Esophagus muscularis mucosa (tissue), 4 donors: ENCODE results near the gene TTBK2. TPM values are rescaled to one million over a fixed set of nuclear protein-coding genes. Genes with fewer than 3 reads are reported as not detected.

Experiments
- DNase-seq: peaks from one replicate; pipeline ENCODE4 v3.0.0-alpha.2; 2017; ENCODE audit errors: extremely low spot score
- H3K27ac ChIP-seq, 4 donors: fragments of 200-600 bp; sonication (generic); replicated peaks in 1 of 4; 1 replicate in 3 of 4; 2 replicates in 1 of 4; pipeline ENCODE4 v1.5.1; 2016 to 2019; ENCODE audit warnings: mild to moderate bottlenecking in 1 of 4
- H3K27me3 ChIP-seq, 4 donors: fragments of 200-600 bp; sonication (generic); one replicate each; pipeline versions ENCODE4 v1.5.1 to v1.6.0; 2016 to 2019
- H3K36me3 ChIP-seq, 4 donors: fragments of 200-600 bp; sonication (generic); one replicate each; pipeline ENCODE4 v1.5.1; 2016 to 2019
- H3K4me1 ChIP-seq, 4 donors: fragments of 200-600 bp; sonication (generic); one replicate each; pipeline ENCODE4 v1.5.1; 2016 to 2019
- H3K4me3 ChIP-seq, 4 donors: fragments of 200-600 bp; sonication (generic); 1 replicate in 2 of 4; 2 replicates in 2 of 4; pipeline ENCODE4 v1.5.1; 2016 to 2019; ENCODE audit warnings: mild to moderate bottlenecking in 4 of 4, moderate library complexity in 1 of 4
- H3K9me3 ChIP-seq, 4 donors: fragments of 200-600 bp; sonication (generic); 1 replicate in 3 of 4; 2 replicates in 1 of 4; pipeline ENCODE4 v1.5.1; 2016 to 2019
- CTCF ChIP-seq, 3 experiments: fragments of 200-600 bp in 2 of 3; fragments of 450-650 bp in 1 of 3; sonication (generic) in 2 of 3; IDR thresholded peaks; one replicate each; pipeline ENCODE4 v1.5.1; 2017 to 2019; ENCODE audit warnings: antibody characterized with exemption in 3 of 3, mild to moderate bottlenecking in 2 of 3, moderate library complexity in 1 of 3
- EP300 ChIP-seq: sonication (generic); formaldehyde crosslinking; IDR thresholded peaks from one replicate; pipeline ENCODE4 v1.6.1; 2017; ENCODE audit warnings: antibody characterized with exemption
- POLR2A ChIP-seq: fragments of 450-650 bp; IDR thresholded peaks from one replicate; pipeline ENCODE4 v1.6.1; 2017; ENCODE audit warnings: antibody characterized with exemption, moderate library complexity, mild to moderate bottlenecking, low read depth
- POLR2AphosphoS5 ChIP-seq, 2 donors: sonication (generic); formaldehyde crosslinking; IDR thresholded peaks; one replicate each; pipeline ENCODE4 v1.6.1; 2017; ENCODE audit warnings: antibody characterized with exemption in 2 of 2
- WGBS: methylation state at CpG from one replicate; pipeline ENCODE4 v1.1.5; 2018; 5-methylcytosine and 5-hydroxymethylcytosine counted together
- intact Hi-C: fragments of 100-400 bp; cut with DNase I; formaldehyde crosslinking; loops from one replicate; pipeline ENCODE4 v1.15.1; 2023
- total RNA-seq, 4 donors: library from RNA; depleted of rRNA; stranded (reverse); fragments of >200 nt; gene quantifications; one replicate each; pipeline versions ENCODE4 v1.1.0 to v1.2.1, GENCODE V29; 2016

The TTBK2 gene
- total RNA-seq, 4 donors from 2014 or later, result 19.4 to 33.0 (median 25.1) TPM

- no peaks in the 10 kb centered on the region for H3K4me1 ChIP-seq
- no peaks in the 10 kb centered on the region for H3K9me3 ChIP-seq
- no peak overlapping the region for H3K27ac ChIP-seq
- TF ChIP-seq CTCF (IDR thresholded peaks at IDR 0.05) (no peak), POLR2A (no peak)
- 97% methylated on average over 8 of the region's 8 CpGs for WGBS
- H3K4me3 ChIP-seq, result no peak overlapping the region
- DNase-seq, result no peak
- H3K27me3 ChIP-seq, result no peaks in the 10 kb centered on the region
- intact Hi-C loops, result no loop called here
- peaks cover 0 to 32% (median 7%) of the 10 kb centered on the region in 4 donors for H3K36me3 ChIP-seq
Measured at GRCh38 chr15:42825599-42825998, 95.0 kb downstream of the TTBK2 start.

GRCh38 chr15:42820811-42821210 lies 99.8 kb downstream of the TTBK2 start:
- Histone ChIP-seq H3K4me3 (no peak overlapping the region), H3K4me1 (peaks cover 0 to 4% (median 1%) of the 10 kb centered on the region in 4 donors), H3K27me3 (no peaks in the 10 kb centered on the region), H3K36me3 (peaks cover 0 to 22% (median 0%) of the 10 kb centered on the region in 4 donors), H3K27ac (no peak overlapping the region), H3K9me3 (no peaks in the 10 kb centered on the region)
- intact Hi-C loops, result no loop called here
- WGBS, result 79% methylated on average over 3 of the region's 3 CpGs
- no peak for DNase-seq
- no peak for TF ChIP-seq POLR2A
- TF ChIP-seq POLR2AphosphoS5 (IDR thresholded peaks at IDR 0.05), result no peak
- no peak for TF ChIP-seq EP300
- TF ChIP-seq CTCF (IDR thresholded peaks at IDR 0.05), result no peak

GRCh38 chr15:42819786-42820185 lies 100.8 kb downstream of the TTBK2 start:
- no peak for DNase-seq
- intact Hi-C loops, result no loop called here
- TF ChIP-seq EP300, result no peak
- Histone ChIP-seq H3K4me1 (peaks cover 0 to 4% (median 1%) of the 10 kb centered on the region in 4 donors), H3K9me3 (no peaks in the 10 kb centered on the region), H3K27ac (no peak overlapping the region), H3K27me3 (no peaks in the 10 kb centered on the region), H3K36me3 (peaks cover 0 to 14% (median 0%) of the 10 kb centered on the region in 4 donors), H3K4me3 (no peak overlapping the region)
- WGBS, result 65% methylated on average over 1 of the region's 1 CpG

GRCh38 chr15:42811433-42811832 lies 109.1 kb downstream of the TTBK2 start:
- H3K4me3 ChIP-seq, result no peak overlapping the region
- no peak for DNase-seq
- H3K27me3 ChIP-seq, result no peaks in the 10 kb centered on the region
- H3K27ac ChIP-seq, result no peak overlapping the region
- H3K9me3 ChIP-seq, result no peaks in the 10 kb centered on the region
- H3K36me3 ChIP-seq, result peaks cover 0 to 41% (median 26%) of the 10 kb centered on the region in 4 donors
- TF ChIP-seq EP300 (no peak), POLR2A (no peak), CTCF (IDR thresholded peaks at IDR 0.05) (no peak)
- intact Hi-C loops, result no loop called here
- H3K4me1 ChIP-seq, result no peaks in the 10 kb centered on the region

DNA sequence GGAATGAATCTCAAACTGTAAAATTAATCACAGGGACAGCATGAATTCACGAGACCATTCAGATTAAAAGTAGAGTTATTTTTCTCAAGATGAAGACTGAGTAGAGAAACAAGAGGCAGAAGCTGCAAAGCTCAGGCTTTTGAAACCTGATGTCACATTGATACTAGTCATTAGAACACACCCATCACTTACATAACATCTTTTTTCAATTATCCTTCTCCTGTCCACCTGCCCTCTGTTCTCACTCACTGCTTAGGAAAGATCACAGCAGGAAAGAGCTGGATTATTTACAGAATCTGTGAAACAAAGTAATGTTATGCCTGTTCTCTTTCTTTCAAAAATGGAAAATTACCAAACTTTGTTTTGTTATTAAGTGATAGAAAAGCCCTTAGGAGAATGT lies 111.7 kb downstream of the TTBK2 start:
- no peak overlapping the region for H3K4me3 ChIP-seq
- peaks cover 0 to 41% (median 27%) of the 10 kb centered on the region in 4 donors for H3K36me3 ChIP-seq
- no peaks in the 10 kb centered on the region for H3K27me3 ChIP-seq
- H3K4me1 ChIP-seq, result no peaks in the 10 kb centered on the region
- 89% methylated on average over 1 of the region's 1 CpG for WGBS
- DNase-seq, result no peak
- no peaks in the 10 kb centered on the region for H3K9me3 ChIP-seq
- TF ChIP-seq POLR2AphosphoS5 (IDR thresholded peaks at IDR 0.05), result no peak
- H3K27ac ChIP-seq, result no peak overlapping the region
- intact Hi-C loops, result no loop called here

- intact Hi-C loops, result no loop called here
- DNase-seq, result no peak
- Histone ChIP-seq H3K9me3 (no peaks in the 10 kb centered on the region), H3K4me1 (no peaks in the 10 kb centered on the region), H3K36me3 (peaks cover 0 to 51% (median 42%) of the 10 kb centered on the region in 4 donors), H3K27ac (no peak overlapping the region), H3K27me3 (no peaks in the 10 kb centered on the region), H3K4me3 (no peak overlapping the region)
- WGBS, result 95% methylated on average over 5 of the region's 5 CpGs
- no peak for TF ChIP-seq POLR2A
- no peak for TF ChIP-seq CTCF (IDR thresholded peaks at IDR 0.05)
- no peak for TF ChIP-seq POLR2AphosphoS5 (IDR thresholded peaks at IDR 0.05)
- no peak for TF ChIP-seq EP300
Measured at GRCh38 chr15:42805266-42805665, 115.3 kb downstream of the TTBK2 start.
